Transverse colon (tissue), 4 donors: ENCODE measurements around the gene ARHGAP8. TPM values are rescaled to one million over a fixed set of nuclear protein-coding genes. Genes with fewer than 3 reads are reported as not detected.

Experiments used
- DNase-seq: peaks from one replicate; pipeline ENCODE4 v3.0.0-alpha.2; 2019
- H3K27ac ChIP-seq, 4 donors: fragments of 200-600 bp; sonication (generic); 2 replicates each; pipeline ENCODE4 v1.5.1; 2016 to 2018; ENCODE audit warnings: inconsistent platforms in 4 of 4
- H3K27me3 ChIP-seq: fragments of 200-600 bp; sonication (generic); 2 replicates; pipeline ENCODE4 v1.5.1; 2017; ENCODE audit warnings: inconsistent platforms
- H3K36me3 ChIP-seq, 4 donors: fragments of 200-600 bp; sonication (generic); 2 replicates each; pipeline ENCODE4 v1.5.1; 2017 to 2019; ENCODE audit warnings: inconsistent platforms in 4 of 4
- H3K4me1 ChIP-seq, 4 donors: fragments of 200-600 bp; sonication (generic); 2 replicates each; pipeline ENCODE4 v1.5.1; 2017 to 2020; ENCODE audit warnings: inconsistent platforms in 4 of 4
- H3K4me3 ChIP-seq, 4 donors: fragments of 200-600 bp; sonication (generic); 1 replicate in 1 of 4; 2 replicates in 3 of 4; pipeline versions ENCODE4 v1.5.1 to v1.6.1; 2017 to 2019; ENCODE audit warnings: inconsistent platforms in 4 of 4
- H3K9me3 ChIP-seq, 2 donors: fragments of 200-600 bp; sonication (generic); 2 replicates each; pipeline ENCODE4 v1.5.1; 2017 to 2019; ENCODE audit warnings: inconsistent platforms in 2 of 2
- CTCF ChIP-seq, 5 experiments: fragments of 200-600 bp in 3 of 5; fragments of 450-650 bp in 2 of 5; sonication (generic) in 3 of 5; IDR thresholded peaks; 1 replicate in 2 of 5; 2 replicates in 3 of 5; pipeline ENCODE4 v1.5.1; 2016 to 2017; ENCODE audit warnings: antibody characterized with exemption in 5 of 5, inconsistent platforms in 3 of 5, mild to moderate bottlenecking in 2 of 5, moderate library complexity in 1 of 5
- EP300 ChIP-seq: sonication (generic); formaldehyde crosslinking; IDR thresholded peaks from one replicate; pipeline ENCODE4 v1.6.1; 2017; ENCODE audit warnings: antibody characterized with exemption, low read depth
- POLR2A ChIP-seq: fragments of 450-650 bp; IDR thresholded peaks from one replicate; pipeline ENCODE4 v1.6.1; 2016; ENCODE audit warnings: antibody characterized with exemption, mild to moderate bottlenecking, moderate library complexity
- POLR2AphosphoS5 ChIP-seq, 3 donors: sonication (generic); formaldehyde crosslinking; IDR thresholded peaks; one replicate each; pipeline ENCODE4 v1.6.1; 2016; ENCODE audit warnings: antibody characterized with exemption in 3 of 3
- WGBS, 2 donors: methylation state at CpG; one replicate each; pipeline ENCODE4 v1.1.5; 2018; ENCODE audit warnings: low coverage in 1 of 2; 5-methylcytosine and 5-hydroxymethylcytosine counted together
- in situ Hi-C, 4 donors: fragments of 200-750 bp; cut with MboI; loops; one replicate each; pipeline versions ENCODE4 v1.15.0 to v1.15.1; 2017; ENCODE audit warnings: low sequenced_read_pairs in 3 of 4, low pct_ligation_motif_present in 1 of 4, low pct_unique_long_range_greater_than_20kb in 1 of 4
- intact Hi-C: fragments of 100-400 bp; cut with DNase I; formaldehyde crosslinking; loops from one replicate; pipeline ENCODE4 v1.15.1; 2023; ENCODE audit warnings: low total_unique reads
- total RNA-seq, 4 donors: library from RNA; depleted of rRNA; stranded (reverse); fragments of >200 nt; gene quantifications; one replicate each; pipeline ENCODE4 v1.1.0, GENCODE V29; 2016

Gene ARHGAP8
- total RNA-seq, 4 donors from 2014 or later: 28.6 to 51.5 (median 31.5) TPM

- intact Hi-C loops: loop anchor here (2.0 kb wide), 1 partner anchor 39 kb away; no protein-coding TSS in a partner anchor
- in situ Hi-C loops: loop anchor here in 1 of 4 donors (5.0 kb wide), 1 partner anchor 35 kb away; no protein-coding TSS in a partner anchor
- H3K4me1 ChIP-seq: peaks cover 0 to 20% (median 6%) of the 10 kb centered on the region in 4 donors
Measured at GRCh38 chr22:44732017-44732561, 20.3 kb upstream of the ARHGAP8 start.

DNA sequence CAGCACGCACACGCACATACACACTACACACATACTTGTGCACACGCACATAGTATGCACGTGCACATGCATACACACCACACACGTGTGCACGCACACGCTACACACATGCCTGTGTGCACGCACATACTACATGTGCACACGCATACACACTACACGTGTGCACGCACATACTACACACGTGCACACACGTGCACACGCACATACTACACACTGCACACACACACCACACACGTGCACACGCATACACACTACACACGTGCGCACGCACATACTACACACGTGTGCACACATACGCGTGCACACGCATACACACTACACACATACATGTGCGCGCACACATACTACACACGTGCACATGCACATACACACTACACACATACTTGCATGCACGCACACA is 19.7 kb upstream of the ARHGAP8 start:
- H3K36me3 ChIP-seq: no peaks in the 10 kb centered on the region
- no peak for TF ChIP-seq POLR2AphosphoS5 (IDR thresholded peaks at IDR 0.05)
- no peak for TF ChIP-seq EP300
- TF ChIP-seq CTCF (IDR thresholded peaks at IDR 0.05): no peak
- TF ChIP-seq POLR2A: no peak
- H3K27ac ChIP-seq: no peak overlapping the region
- peaks cover 6% of the 10 kb centered on the region for H3K27me3 ChIP-seq
- intact Hi-C loops: loop anchor here (2.0 kb wide), 1 partner anchor 40 kb away; no protein-coding TSS in a partner anchor
- no peak for DNase-seq
- in situ Hi-C loops: loop anchor here in 1 of 4 donors (5.0 kb wide), 1 partner anchor 35 kb away; no protein-coding TSS in a partner anchor
- WGBS, 2 donors: 80 to 90% methylated on average over 4 to 27 of the region's 27 CpGs
- no peaks in the 10 kb centered on the region for H3K9me3 ChIP-seq
- peaks cover 0 to 20% (median 6%) of the 10 kb centered on the region in 4 donors for H3K4me1 ChIP-seq
- H3K4me3 ChIP-seq: no peak overlapping the region

More at GRCh38 chr22:44732017-44732561, 20.3 kb upstream of the ARHGAP8 start:
- DNase-seq: no peak
- no peak for TF ChIP-seq POLR2AphosphoS5 (IDR thresholded peaks at IDR 0.05)
- no peak for TF ChIP-seq CTCF (IDR thresholded peaks at IDR 0.05)
- no peak for TF ChIP-seq POLR2A
- no peak for TF ChIP-seq EP300
- peaks cover 6% of the 10 kb centered on the region for H3K27me3 ChIP-seq
- H3K4me3 ChIP-seq: no peak overlapping the region
- H3K27ac ChIP-seq: no peak overlapping the region
- no peaks in the 10 kb centered on the region for H3K36me3 ChIP-seq
- H3K9me3 ChIP-seq: no peaks in the 10 kb centered on the region
- 88% methylated on average over 21 of the region's 21 CpGs; no CpG with 5 or more reads in 1 of the 2 donors for WGBS, 2 donors

DNA sequence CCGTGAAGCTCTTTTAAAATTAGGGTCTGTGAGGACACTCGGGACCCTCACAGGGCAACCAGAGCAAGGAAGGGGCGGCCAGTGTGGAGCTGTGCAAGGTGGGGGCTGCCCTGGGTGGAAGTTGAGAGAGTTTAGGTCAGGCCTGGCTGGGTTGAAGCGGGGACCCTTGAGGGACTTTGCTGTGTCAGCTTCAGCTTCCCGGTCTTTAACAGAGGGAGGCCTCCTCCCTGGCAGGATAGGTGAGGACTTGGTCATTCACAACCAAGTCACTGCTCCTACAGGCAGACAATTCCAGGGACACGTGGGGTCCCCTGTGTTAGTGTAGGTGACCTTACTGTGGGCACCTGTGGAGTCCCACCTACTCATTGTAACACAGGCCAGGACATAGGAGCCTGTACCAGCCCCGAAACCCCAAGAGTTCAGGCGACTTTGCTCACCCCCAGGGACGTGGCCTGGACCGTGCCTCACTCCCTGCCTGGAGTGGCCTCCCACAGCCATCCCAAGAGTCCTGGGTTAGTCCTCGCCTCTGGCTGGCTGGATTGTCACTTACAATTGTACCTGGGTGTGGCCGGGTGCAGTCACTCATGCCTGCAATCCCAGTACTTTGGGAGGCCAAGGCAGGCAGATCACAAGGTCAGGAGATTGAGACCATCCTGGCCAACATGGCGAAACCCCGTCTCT is 18.8 kb upstream of the ARHGAP8 start:
- WGBS, 2 donors: 69% methylated on average over 12 of the region's 14 CpGs; no CpG with 5 or more reads in 1 of the 2 donors
- no peak for DNase-seq
- no peaks in the 10 kb centered on the region for H3K36me3 ChIP-seq
- H3K9me3 ChIP-seq: no peaks in the 10 kb centered on the region
- no peak overlapping the region for H3K27ac ChIP-seq
- H3K27me3 ChIP-seq: peaks cover 6% of the 10 kb centered on the region
- intact Hi-C loops: loop anchor here (2.0 kb wide), 1 partner anchor 41 kb away; no protein-coding TSS in a partner anchor
- H3K4me1 ChIP-seq: peaks cover 0 to 22% (median 14%) of the 10 kb centered on the region in 4 donors
- TF ChIP-seq POLR2AphosphoS5 (IDR thresholded peaks at IDR 0.05) (no peak), POLR2A (no peak), EP300 (no peak), CTCF (IDR thresholded peaks at IDR 0.05) (no peak)
- in situ Hi-C loops: loop anchor here in 1 of 4 donors (5.0 kb wide), 1 partner anchor 36 kb away; no protein-coding TSS in a partner anchor
- no peak overlapping the region for H3K4me3 ChIP-seq

DNA sequence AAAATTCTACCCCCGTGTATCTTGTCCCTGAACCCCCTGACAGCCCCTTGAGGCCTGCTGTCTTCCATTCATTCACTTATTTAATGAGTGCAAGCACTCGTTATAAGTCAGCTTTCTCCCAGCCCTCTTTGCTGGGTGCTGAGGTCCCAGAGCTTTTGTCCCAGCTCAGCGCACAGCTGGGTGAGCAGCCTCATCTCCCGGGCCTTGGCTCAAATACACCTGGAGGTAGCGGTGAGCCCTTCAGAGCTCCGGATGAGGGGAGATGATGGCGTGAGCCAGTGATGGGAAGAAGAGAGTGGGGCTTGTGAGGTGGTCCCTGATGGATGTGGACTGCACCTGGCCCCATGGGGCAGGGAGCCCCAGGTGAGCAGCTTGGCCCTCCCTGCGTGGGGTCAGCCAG is 18.1 kb upstream of the ARHGAP8 start:
- Histone ChIP-seq H3K4me3 (no peak overlapping the region), H3K9me3 (no peaks in the 10 kb centered on the region), H3K4me1 (peaks cover 0 to 17% (median 12%) of the 10 kb centered on the region in 4 donors), H3K27ac (no peak overlapping the region), H3K27me3 (peaks cover 6% of the 10 kb centered on the region), H3K36me3 (no peaks in the 10 kb centered on the region)
- WGBS, 2 donors: 20 to 76% methylated on average over 1 to 8 of the region's 8 CpGs
- TF ChIP-seq EP300: no peak
- TF ChIP-seq POLR2A: no peak
- no peak for TF ChIP-seq POLR2AphosphoS5 (IDR thresholded peaks at IDR 0.05)
- TF ChIP-seq CTCF (IDR thresholded peaks at IDR 0.05): no peak
- in situ Hi-C loops (loop anchor here in 1 of 4 donors (5.0 kb wide), 1 partner anchor 37 kb away; no protein-coding TSS in a partner anchor), intact Hi-C loops (no loop called here)
- no peak for DNase-seq
